CD4-positive, alpha-beta T cell (primary cell): ENCODE measurements around the gene XPO6. TPM values are rescaled to one million over a fixed set of nuclear protein-coding genes. Genes with fewer than 3 reads are reported as not detected.
A peak's percentile ranks its signal among the peaks of the same experiment; 100 is the strongest.

Source experiments
- ATAC-seq: fragments of 200-7000 bp; cut with Tn5 transposase; one replicate; pipeline ENCODE4 v1.10.0; 2022; ENCODE audit warnings: mild to moderate bottlenecking; ENCODE audit not compliant: poor library complexity
- CTCF ChIA-PET: fragments of 350-600 bp; sonication (Branson Sonifier 250); formaldehyde crosslinking; loops from one replicate; lab custom pipeline; 2021; ENCODE audit warnings: antibody characterized with exemption, inconsistent platforms; lab: Charles Lee
- POLR2A ChIA-PET: fragments of 350-600 bp; sonication (Branson Sonifier 250); formaldehyde crosslinking; loops from one replicate; lab custom pipeline; 2021; ENCODE audit warnings: antibody characterized with exemption, inconsistent platforms; lab: Charles Lee
- DNase-seq, 14 experiments: peaks; one replicate each; pipeline ENCODE4 v3.0.0-alpha.2; 2013 to 2020; ENCODE audit warnings: mixed read lengths in 2 of 14
- H3K27ac ChIP-seq, 2 donors: one replicate each; pipeline versions ENCODE4 v1.5.1 to v1.7.0; 2013; ENCODE audit warnings: low read length in 2 of 2, low read depth in 1 of 2, mild to moderate bottlenecking in 1 of 2
- H3K27me3 ChIP-seq, 2 experiments: 1 replicate in 1 of 2; 2 replicates in 1 of 2; pipeline versions ENCODE4 v1.6.1 to v1.7.0; 2013; ENCODE audit warnings: low read length in 2 of 2, control low read depth in 1 of 2, mild to moderate bottlenecking in 1 of 2, moderate library complexity in 1 of 2; ENCODE audit not compliant: insufficient read depth in 2 of 2, control insufficient read depth in 1 of 2
- H3K36me3 ChIP-seq: one replicate; pipeline ENCODE4 v1.6.1; 2013; ENCODE audit warnings: low read length, control low read depth; ENCODE audit not compliant: insufficient read depth
- H3K4me1 ChIP-seq: one replicate; pipeline ENCODE4 v1.6.1; 2013; ENCODE audit warnings: low read length, control low read depth; ENCODE audit not compliant: insufficient read depth
- H3K4me3 ChIP-seq: one replicate; pipeline ENCODE4 v1.5.1; 2013; ENCODE audit warnings: mild to moderate bottlenecking, low read length, moderate library complexity
- H3K9me3 ChIP-seq, 2 experiments: 1 replicate in 1 of 2; 2 replicates in 1 of 2; pipeline versions ENCODE4 v1.6.1 to v1.7.0; 2013; ENCODE audit warnings: low read length in 2 of 2, mild to moderate bottlenecking in 2 of 2, control low read depth in 1 of 2, moderate library complexity in 1 of 2; ENCODE audit not compliant: control insufficient read depth in 1 of 2, insufficient read depth in 1 of 2
- H3K27ac Mint-ChIP-seq: one replicate; pipeline ENCODE4 v1.8.0; 2020; ENCODE audit warnings: mixed read lengths
- H3K27me3 Mint-ChIP-seq: one replicate; pipeline ENCODE4 v1.8.0; 2021; ENCODE audit warnings: mixed read lengths
- H3K36me3 Mint-ChIP-seq: one replicate; pipeline ENCODE4 v1.8.0; 2021; ENCODE audit warnings: low read depth, mixed read lengths
- H3K4me1 Mint-ChIP-seq: one replicate; pipeline ENCODE4 v1.8.0; 2021; ENCODE audit warnings: low read depth, mixed read lengths
- H3K4me3 Mint-ChIP-seq: one replicate; pipeline ENCODE4 v1.8.0; 2020; ENCODE audit warnings: mild to moderate bottlenecking, mixed read lengths
- H3K9me3 Mint-ChIP-seq: one replicate; pipeline ENCODE4 v1.8.0; 2020; ENCODE audit warnings: mixed read lengths
- intact Hi-C, 2 experiments: fragments of 100-400 bp; cut with DNase I in 1 of 2; cut with micrococcal nuclease in 1 of 2; formaldehyde crosslinking; loops; one replicate each; pipeline versions ENCODE4 v1.15.1 to v1.9.0; 2023 to 2025; cut with DNase I, micrococcal nuclease
- total RNA-seq, 174 experiments: library from RNA in 2 of 174; stranded (reverse) in 2 of 174; gene quantifications; one replicate each; pipeline ENCODE4 v1.2.3 and lab custom pipeline; 2021 to 2026
- TF ChIP-seq, protein P1 (sequence below): fragments of 200-600 bp; IDR thresholded peaks from one replicate; pipeline ENCODE4 v1.8.0; 2022; ENCODE audit warnings: antibody characterized with exemption, mild to moderate bottlenecking

XPO6 gene
- total RNA-seq, 2 experiments from 2014 or later, result 378 to 390 TPM

DNA sequence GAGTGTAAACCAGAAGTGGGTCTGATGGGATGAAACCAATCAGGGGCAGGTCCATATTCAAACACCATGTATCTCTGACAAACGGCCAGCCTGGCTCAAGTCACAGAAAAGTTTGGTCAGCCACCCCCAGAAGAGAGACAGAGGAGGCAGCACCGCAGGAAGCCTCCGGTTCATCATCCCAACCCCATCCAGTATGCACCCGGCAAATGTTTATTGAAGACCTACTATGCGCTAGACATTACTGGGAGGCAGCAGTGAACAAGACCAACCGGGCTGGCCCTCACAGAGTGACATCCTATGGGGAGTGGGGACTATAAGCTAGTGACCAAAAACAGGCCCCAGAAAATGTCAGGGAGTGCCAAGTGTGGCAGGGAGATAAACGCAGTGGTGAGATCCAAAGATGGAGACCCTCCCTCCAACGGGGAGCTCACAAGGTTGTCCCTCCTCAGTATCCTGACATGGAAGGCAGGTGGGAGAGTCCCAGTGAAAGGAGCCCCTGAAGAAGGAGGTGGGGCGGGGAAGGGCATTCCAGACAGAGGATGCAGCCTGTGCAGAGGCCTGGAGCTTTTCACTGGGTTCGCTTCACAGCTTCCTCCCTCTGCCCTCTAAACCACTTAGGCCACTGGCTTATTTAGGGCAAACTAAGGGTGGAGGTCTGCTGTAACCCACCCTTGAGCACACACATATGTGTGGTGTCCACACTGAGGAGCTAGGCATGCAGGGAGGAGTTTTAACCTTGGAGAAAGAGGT, 150.2 kb downstream of the XPO6 start:
- TF ChIP-seq, protein P1, sequence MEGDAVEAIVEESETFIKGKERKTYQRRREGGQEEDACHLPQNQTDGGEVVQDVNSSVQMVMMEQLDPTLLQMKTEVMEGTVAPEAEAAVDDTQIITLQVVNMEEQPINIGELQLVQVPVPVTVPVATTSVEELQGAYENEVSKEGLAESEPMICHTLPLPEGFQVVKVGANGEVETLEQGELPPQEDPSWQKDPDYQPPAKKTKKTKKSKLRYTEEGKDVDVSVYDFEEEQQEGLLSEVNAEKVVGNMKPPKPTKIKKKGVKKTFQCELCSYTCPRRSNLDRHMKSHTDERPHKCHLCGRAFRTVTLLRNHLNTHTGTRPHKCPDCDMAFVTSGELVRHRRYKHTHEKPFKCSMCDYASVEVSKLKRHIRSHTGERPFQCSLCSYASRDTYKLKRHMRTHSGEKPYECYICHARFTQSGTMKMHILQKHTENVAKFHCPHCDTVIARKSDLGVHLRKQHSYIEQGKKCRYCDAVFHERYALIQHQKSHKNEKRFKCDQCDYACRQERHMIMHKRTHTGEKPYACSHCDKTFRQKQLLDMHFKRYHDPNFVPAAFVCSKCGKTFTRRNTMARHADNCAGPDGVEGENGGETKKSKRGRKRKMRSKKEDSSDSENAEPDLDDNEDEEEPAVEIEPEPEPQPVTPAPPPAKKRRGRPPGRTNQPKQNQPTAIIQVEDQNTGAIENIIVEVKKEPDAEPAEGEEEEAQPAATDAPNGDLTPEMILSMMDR, result no peak
- Mint-ChIP-seq H3K4me3 (peak overlapping the region; percentile 4), H3K36me3 (no peaks in the 10 kb centered on the region), H3K9me3 (no peaks in the 10 kb centered on the region), H3K4me1 (no peaks in the 10 kb centered on the region), H3K27me3 (peaks cover 69% of the 10 kb centered on the region), H3K27ac (no peak overlapping the region)
- no peak overlapping the region for H3K27ac ChIP-seq
- DNase-seq (no peak), ATAC-seq (no peak)
- no peak overlapping the region for H3K4me3 ChIP-seq
- peaks cover 2% of the 10 kb centered on the region for H3K4me1 ChIP-seq
- H3K36me3 ChIP-seq, result no peaks in the 10 kb centered on the region
- H3K27me3 ChIP-seq, result peaks cover 26 to 58% of the 10 kb centered on the region in 2 experiments
- H3K9me3 ChIP-seq, result no peaks in the 10 kb centered on the region
- CTCF ChIA-PET, result no interaction called here
- POLR2A ChIA-PET, result no interaction called here
- intact Hi-C loops, result no loop called here

DNA sequence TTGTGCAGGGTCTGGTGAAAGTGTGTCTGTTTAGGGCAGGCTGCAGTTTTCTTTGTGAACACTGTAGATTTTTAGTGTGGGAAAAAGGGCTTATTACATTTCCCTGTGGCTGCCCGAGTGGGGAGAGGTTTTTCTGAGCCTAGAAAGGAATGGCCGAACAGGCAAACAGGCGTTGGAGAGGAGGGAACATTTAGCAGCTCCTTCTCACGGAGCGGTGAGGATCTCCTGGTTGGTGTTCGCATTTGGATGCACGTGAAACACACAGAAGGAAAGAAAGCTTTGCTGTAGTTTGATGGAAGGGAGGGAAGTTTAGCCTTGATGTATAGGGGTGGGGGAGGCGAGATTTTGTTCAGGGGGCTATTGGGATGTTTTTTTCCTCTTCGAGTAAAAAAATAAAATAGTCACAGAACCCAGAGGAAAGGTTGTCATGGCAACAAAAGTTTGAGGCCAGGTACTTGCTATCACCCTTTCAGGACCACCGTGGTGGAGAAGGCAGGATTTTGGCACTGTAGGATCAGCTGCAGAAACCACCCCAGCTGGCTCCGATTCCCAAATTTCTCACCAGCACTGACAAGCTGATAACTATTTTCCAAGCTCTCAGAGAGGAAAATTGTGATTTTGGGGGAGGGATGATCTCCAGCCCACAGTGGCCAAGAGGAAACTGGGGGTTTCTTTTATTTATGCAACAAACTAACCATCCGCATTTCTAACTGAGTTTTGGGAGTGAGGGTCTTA, 151.8 kb downstream of the XPO6 start:
- no peak overlapping the region for H3K27ac ChIP-seq
- H3K9me3 ChIP-seq, result no peaks in the 10 kb centered on the region
- DNase-seq (no peak), ATAC-seq (no peak)
- TF ChIP-seq, protein P1, result no peak
- Mint-ChIP-seq H3K36me3 (no peaks in the 10 kb centered on the region), H3K9me3 (no peaks in the 10 kb centered on the region), H3K27ac (no peak overlapping the region), H3K4me1 (no peaks in the 10 kb centered on the region), H3K27me3 (peaks cover 69% of the 10 kb centered on the region), H3K4me3 (no peak overlapping the region)
- POLR2A ChIA-PET, result no interaction called here
- H3K4me1 ChIP-seq, result peaks cover 2% of the 10 kb centered on the region
- H3K36me3 ChIP-seq, result no peaks in the 10 kb centered on the region
- intact Hi-C loops, result no loop called here
- CTCF ChIA-PET, result interaction anchor here (1.6 kb wide), 1 partner anchor 11 kb away, joined by 3 read pairs; no protein-coding TSS in a partner anchor
- peaks cover 28 to 58% of the 10 kb centered on the region in 2 experiments for H3K27me3 ChIP-seq
- no peak overlapping the region for H3K4me3 ChIP-seq

DNA sequence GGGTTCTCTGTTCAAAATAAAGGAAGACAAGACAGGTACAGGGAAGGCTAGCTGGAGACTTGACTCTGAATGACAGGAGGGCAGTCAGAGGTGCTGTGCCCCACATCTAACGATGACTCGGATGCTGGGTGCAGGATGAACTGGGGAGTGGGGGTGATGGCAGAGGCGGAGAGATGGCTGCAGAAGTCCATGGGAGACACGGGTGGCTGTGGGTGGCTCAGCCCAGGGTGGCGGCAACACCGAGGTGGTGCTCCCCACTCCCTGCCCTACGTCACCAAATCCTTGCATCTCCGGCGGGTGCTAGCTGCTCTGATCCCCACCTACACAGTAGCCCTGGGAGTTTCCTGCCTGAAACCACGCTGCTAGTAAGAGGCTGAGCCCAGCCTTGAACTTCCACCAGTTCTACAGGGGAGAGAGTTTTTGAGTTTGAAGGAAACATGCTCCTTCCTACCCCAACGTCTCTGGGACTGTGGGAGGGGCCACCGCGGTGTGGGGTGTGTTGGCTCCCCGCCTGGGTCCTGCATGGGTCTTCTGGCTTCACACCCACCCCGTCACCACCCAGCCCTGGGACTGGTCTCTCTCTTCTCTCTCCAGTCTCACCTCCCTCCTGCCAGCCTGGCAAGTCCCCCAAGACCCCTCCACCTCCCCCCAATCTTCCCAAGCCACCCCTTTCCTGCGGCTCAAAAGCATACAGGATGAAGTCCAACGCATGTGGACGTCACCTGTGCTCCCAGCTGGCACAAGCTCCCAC, 152.8 kb downstream of the XPO6 start:
- CTCF ChIA-PET, result interaction anchor here (1.6 kb wide), 1 partner anchor 12 kb away, joined by 3 read pairs; no protein-coding TSS in a partner anchor
- no peaks in the 10 kb centered on the region for H3K36me3 ChIP-seq
- Mint-ChIP-seq H3K9me3 (no peaks in the 10 kb centered on the region), H3K36me3 (no peaks in the 10 kb centered on the region), H3K4me1 (no peaks in the 10 kb centered on the region), H3K27me3 (peaks cover 64% of the 10 kb centered on the region), H3K4me3 (no peak overlapping the region), H3K27ac (no peak overlapping the region)
- peaks cover 2% of the 10 kb centered on the region for H3K4me1 ChIP-seq
- intact Hi-C loops, result no loop called here
- no peak for ATAC-seq
- DNase-seq, result no peak
- TF ChIP-seq, protein P1, result no peak
- H3K27ac ChIP-seq, result no peak overlapping the region
- no peaks in the 10 kb centered on the region for H3K9me3 ChIP-seq
- peaks cover 28 to 55% of the 10 kb centered on the region in 2 experiments for H3K27me3 ChIP-seq
- H3K4me3 ChIP-seq, result no peak overlapping the region
- POLR2A ChIA-PET, result no interaction called here
